Measurements from ENCODE around the gene MLXIPL.

DNA sequence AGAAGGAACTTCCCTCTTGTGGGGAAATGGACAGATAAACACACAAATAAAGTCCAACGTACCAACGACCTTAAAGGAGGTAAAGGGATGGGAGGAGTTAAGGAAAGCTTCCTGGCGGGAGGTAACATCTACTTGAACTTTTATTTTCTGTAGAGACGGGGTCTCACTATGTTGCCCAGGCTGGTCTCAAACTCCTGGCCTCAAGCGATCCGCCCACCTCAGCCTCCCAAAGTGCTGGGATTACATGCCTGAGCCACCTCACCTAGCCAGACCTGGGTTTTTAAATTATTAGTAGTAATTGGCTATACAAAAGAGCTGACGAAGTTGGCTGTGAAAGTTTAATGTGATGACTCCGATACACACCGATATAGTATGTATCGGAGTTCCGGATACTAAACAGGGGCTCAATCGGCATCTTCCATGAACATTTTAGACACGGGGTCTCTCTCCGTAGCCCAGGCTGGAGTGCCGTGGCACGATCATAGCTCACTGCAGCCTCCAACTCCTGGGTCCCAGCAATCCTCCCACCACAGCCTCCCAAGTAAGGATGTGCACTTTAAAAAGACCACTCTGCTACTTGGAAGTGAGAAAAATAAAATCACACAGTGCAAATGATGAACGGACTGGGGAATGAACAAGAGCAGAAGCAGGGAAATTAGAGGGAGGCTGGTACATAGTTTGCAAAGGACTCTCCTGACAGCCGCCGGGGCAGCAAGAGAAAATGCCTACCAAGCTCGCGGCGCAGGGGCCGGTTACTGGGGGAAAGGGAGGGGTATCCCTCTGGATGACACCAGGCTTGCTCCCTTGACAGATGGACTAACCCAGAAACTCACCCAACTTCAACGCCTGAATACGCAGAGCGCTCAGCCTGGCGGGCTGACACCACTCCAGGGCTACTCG is 67.9 kb downstream of the MLXIPL start:
- TF ChIP-seq, protein P1, sequence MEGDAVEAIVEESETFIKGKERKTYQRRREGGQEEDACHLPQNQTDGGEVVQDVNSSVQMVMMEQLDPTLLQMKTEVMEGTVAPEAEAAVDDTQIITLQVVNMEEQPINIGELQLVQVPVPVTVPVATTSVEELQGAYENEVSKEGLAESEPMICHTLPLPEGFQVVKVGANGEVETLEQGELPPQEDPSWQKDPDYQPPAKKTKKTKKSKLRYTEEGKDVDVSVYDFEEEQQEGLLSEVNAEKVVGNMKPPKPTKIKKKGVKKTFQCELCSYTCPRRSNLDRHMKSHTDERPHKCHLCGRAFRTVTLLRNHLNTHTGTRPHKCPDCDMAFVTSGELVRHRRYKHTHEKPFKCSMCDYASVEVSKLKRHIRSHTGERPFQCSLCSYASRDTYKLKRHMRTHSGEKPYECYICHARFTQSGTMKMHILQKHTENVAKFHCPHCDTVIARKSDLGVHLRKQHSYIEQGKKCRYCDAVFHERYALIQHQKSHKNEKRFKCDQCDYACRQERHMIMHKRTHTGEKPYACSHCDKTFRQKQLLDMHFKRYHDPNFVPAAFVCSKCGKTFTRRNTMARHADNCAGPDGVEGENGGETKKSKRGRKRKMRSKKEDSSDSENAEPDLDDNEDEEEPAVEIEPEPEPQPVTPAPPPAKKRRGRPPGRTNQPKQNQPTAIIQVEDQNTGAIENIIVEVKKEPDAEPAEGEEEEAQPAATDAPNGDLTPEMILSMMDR (IDR thresholded peaks at IDR 0.05; ENCODE audit: control extremely low read depth in 1 of 3, insufficient read depth in 1 of 3, low read depth in 1 of 3, low read length in 3 of 3), result no peak
- no peak for TF ChIP-seq EZH2 (IDR thresholded peaks at IDR 0.05; ENCODE audit: low read depth, low read length, severe bottlenecking)
